GM21619 (cell line): Measurements from ENCODE around the gene DNAJC1.
"Not testable (repeated sequence)": the region's sequence is repeated elsewhere in the genome, so short reads cannot be mapped to it uniquely, and the experiment has no call there.

Experiments
- ATAC-seq: cut with Tn5 transposase; IDR thresholded peaks from one replicate; pipeline ENCODE4 v1.9.1; 2021; ENCODE audit not compliant: unreplicated experiment

DNAJC1 gene

DNA sequence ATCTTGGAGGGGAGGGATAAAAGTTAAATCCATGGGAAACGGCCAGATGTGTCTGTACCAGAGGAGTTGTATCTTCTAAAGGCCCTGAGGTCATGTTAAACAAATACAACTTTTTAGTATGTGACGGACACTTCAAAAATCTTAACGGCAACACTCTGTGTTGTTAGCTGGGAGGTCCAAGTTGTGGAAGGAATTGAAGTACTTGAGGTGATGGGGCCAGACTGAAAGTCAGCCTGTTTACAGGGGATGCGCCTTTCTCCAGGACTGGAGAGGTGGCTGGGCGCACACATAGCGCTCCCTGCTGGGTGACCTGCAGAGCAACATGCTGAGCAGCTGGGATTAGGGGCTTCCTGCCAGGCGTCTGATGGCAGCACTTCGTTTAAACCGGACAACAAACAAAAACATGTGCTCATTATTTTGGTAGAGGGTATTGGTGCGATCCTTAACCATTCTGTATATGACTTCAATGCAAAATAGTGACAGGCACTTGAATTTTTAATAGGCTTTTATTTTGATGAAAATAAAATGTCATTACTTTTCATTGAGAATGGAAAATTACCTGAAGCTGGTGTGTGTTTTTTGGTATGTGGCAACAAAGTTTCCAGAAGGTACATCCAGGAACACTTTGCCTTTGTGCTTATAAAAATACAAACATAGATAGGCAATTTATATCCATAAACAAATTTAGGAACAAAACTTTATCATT lies 271.3 kb downstream of the DNAJC1 start:
- ATAC-seq, result peak; percentile 91

DNA sequence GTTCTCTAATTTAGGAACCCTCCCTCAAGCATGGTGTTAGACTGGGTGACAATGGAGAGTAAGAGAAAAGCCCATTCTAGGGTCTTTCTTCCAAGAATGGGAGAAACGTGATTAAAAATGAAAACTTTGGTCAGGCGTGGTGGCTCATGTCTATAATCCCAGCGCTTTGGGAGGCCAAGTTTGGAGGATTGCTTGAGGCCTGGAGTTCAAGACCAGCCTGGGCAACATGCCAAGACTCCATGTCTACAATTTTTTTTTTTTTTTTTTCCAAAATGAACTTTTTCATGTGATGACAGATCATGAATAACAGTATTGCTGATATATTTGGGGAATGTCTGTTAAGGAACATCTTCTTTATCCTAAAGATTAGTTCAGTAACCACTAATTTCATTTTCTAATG lies 274.9 kb downstream of the DNAJC1 start:
- no peak for ATAC-seq

DNA sequence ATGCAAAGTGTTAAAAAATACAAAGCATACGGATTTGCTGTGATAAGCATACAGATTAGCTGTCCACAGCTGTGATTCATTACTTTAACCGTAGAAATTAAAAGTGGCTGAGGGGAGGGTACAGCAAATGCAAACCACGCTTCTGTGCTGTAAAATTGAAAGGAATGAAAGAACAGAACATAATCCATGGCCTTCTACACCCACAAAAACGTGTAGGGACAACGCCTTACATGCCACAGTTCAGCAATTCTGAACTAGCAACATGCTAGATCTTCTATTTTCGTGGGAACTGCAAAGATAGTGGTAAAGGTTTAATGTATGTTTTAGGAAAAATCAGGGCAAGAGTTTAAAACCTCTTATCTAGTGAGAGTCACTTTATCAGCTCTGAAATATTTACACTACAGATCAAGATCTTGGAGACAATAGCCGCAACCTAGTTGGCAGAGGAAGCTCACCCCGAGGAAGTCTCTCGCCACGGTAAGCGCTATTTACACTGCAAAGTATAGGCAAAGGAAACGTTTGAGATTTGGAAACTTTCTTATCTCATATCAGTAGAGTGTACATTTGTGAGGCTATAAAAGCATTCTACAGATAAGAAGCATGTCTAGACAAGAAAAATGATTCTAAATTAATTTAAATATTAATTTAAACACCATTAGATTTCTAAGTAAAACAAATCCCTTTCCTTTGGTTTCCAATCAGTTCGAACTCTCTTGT lies 275.9 kb downstream of the DNAJC1 start:
- no peak for ATAC-seq

DNA sequence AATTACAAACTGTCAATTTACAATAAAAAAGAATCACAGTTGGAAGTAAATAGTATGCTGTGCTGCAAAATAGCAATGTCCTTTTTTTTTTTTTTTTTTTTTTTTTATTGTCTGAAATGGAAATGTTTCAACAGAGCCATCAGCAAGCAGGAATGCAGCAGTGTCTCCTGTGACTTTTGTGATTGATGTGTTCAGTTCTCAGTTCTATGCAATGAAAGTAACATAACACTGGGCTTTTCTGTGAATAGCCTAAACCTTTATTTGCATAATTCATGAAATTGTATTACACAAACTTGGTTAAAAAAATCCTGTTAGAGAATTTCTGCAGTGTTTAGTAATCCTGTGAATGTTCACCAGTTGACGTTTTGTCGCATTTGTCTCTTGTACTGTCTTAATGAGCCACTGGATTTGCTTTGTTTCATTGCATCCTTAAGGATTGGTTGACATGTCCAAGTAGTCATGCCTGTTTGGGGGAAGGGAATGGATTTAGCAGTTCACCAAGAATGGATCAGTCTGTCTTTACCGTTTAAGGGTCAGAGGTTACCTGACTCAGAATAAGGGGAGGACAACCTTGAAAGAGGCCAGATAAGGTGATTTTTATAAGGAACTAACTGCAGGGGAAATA lies 276.8 kb downstream of the DNAJC1 start:
- no peak for ATAC-seq

DNA sequence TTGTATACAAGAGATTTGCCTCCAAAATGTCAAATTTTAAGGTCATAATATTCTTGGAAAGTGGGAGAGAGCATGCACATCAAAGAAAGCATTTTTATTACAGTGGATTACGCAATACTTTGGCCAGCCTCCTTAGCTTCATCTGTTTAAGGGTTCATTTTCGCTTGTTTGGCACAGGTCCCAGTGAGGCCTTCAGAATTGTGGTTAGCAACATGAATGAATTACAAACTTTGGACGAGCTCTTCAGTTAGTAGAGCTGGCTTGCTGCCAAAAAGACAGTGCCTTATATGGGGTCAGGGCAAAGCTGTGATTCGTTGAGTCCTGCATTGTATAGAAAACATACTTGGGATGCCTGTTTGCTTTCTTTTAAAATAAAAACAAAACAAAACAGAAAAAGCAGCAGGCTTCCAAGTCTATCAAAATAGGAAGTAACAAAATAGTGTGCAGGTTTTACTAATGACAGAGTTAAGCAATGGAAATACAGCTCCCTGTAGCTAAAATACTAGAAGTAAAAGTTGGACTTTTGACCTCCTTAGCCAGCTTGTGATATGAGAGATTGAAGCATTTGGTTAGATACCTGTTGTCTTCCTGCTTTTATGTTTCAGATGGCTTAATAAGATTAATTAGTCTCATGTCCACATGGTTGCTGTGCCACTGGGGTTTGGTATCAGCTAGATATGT lies 278.7 kb downstream of the DNAJC1 start:
- ATAC-seq, result peak; percentile 92

DNA sequence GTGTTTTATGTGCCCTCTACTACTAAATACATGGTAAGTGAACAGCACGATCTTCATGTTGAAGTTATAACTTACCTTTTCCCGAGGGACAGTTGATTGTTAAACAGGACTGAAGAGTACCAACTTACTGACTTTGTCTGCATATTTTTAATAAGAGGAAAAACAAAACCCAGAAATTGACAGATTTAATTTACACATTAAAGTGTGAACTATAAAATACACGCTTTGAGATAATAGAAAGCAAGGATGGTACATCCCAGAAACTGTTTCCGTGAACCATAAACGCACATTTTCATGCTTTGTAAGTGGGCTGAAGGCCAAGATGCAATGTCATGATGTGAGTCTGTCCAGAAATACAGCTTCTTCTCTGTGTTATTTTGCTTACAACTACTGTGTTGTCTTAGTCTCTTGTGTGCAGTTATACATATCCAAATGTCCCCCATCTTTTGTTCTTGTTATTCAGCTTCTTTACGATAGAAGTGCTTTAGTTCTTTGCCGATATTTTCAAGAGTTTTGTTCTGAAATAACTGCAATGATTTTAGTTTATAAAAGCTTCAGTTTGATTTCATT lies 279.4 kb downstream of the DNAJC1 start:
- no peak for ATAC-seq

DNA sequence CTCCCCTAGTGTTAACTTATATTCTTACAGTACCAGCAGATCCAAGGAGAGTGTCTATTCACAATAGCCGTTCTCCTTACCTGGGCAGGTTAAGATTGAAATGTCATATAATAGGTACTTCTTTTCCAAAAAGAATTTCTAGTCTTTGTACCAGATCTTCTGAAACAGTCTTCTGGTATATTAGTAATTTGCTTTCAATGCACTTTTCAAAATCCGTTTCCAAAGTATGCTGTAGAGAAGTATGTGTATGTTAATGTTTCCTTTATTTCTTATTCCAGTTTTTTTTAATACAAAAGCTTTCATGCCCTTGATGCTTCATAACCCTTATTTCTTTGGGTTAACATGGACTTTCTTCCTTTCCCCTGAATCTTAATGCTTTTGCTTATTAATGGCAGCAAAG lies 281.3 kb downstream of the DNAJC1 start:
- no peak for ATAC-seq

DNA sequence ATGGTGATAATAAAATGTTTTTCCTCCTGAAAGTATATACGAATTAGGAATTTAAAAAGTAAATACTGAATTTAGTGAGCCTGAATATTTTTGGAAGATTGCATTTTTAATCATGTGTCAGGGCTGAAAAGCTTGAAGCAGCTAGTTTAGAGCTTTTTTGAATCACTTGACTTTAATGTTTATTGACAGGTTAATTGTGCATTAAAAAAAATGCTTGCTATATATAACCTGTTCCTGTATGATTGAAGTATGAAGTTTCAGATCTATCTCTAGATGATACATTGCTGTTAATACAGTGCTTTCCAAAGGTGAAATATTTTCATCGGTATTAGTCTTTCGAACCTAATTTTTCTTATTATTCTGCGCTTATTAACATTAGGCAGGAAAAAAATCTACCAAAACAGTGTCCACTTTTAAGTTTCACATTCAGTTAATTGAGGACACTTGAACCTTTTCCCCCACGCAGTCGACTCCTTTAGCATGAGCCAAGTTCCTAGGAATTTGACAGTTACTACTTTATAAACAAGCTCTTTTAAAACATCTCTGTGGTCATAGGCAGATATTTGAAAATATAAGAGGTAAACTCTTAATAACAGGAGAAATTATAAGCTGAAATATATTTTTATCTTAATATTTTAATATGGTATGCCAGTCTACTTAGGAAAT lies 282.4 kb downstream of the DNAJC1 start:
- no peak for ATAC-seq

DNA sequence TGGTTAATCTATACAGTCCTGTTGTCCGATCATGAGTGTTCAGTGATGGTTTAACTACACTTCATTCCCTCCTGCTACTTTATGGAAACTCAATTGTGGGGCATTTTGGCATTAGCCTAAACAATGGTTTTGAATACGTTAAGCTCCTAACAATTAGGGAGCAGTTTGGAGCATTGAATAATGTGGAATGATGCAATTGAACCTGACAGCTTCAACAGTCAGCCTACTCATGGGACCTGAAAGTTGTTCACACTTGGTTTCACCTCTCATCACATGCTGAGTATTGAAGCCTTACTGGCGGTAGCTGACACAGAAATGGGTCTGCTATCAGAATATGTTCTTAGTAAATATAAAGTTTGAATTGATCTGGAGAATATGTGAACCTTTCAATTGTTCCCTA lies 283.4 kb downstream of the DNAJC1 start:
- ATAC-seq, result no peak

DNA sequence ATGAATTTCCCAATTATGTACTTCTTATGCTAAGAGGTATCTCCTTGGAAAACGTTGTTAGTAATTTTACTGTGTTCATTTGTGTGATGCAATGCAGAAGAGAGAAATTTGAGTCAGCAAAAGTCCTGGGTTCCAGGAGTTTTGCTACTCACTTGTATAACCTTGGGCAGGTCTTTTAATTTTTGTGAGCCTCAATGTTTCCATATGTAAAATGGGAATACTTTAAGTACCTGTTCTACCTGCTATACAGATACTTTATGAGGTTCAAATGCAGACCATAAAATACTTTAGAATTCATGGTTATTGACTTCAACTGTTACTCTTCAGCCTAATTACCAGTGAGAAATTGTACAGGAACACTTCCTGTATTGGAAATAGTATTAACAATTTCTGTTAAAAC lies 284.0 kb downstream of the DNAJC1 start:
- ATAC-seq, result no peak

DNA sequence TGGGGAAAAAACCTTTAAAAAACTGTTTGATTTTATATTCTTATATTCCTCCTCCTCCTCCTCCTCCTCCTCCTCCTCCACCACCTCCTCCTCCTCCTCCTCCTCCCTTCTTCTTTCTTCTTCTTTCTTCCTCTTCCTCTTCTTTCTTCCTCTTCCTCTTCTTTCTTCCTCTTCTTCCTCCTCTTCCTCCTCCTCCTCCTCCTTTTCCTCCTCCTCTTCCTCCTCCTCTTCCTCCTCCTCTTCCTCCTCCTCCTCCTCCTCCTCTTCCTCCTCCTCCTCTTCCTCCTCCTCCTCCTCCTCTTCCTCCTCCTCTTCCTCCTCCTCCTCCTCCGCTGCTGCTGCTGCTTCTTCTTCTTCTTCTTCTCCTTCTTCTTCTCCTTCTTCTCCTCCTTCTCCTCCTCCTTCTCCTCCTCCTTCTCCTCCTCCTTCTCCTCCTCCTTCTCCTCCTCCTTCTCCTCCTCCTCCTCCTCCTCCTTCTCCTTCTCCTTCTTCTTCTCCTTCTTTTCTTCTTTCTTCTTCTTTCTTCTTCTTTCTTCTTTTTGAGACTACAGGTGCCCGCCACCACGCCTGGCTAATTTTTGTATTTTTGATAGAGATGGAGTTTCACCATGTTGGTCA lies 286.0 kb downstream of the DNAJC1 start:
- ATAC-seq, result not testable (repeated sequence)

DNA sequence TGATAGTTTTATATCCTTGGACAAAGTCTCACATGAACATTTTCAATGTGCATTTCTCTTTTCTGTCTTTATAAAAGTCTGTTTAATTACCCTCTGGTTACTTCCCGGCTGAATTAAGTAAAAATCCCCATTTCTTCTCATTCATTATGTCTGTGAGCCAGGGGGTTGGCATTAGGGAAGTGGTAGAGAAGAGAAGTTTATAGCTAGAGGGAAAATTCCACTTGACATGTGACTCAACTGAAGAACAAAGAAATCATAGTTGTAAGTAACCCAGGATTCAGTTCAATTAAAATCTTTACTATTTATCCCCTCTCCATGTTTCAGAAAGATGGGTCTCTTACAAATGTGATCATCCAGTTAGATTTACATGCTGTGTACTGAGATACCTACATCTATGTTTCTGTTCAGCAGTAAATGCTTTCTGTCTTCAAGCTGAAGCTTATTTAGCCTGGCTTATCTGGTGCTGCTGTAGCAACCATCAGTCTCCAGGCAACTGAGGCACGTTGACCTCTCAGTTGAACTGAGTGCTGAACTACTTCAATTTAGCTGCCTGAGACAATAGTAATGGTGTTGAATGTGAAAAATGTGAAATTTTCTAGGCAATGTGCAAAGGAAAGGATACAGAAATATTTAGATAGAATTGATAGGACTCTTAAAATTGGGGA lies 287.9 kb downstream of the DNAJC1 start:
- ATAC-seq, result no peak

DNA sequence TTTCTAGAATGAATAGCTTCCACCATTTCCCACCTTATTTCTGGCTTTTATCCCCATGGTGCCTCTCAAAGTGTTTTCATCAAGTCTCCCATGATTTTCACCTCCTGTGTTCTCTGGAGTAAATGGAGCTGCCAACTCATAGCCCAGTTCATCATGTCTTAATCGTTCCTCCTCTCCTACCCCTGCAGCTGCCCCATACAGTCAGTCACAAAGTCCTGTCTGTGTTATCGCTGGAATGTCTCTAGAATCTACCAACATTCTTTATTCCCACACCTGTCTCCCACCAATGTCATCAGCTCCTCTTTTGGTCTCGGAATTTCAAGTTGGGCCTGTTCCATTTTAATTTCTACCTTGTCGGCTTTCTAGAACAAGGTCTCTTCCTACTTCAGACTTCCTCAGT lies 290.6 kb downstream of the DNAJC1 start:
- ATAC-seq, result no peak

DNA sequence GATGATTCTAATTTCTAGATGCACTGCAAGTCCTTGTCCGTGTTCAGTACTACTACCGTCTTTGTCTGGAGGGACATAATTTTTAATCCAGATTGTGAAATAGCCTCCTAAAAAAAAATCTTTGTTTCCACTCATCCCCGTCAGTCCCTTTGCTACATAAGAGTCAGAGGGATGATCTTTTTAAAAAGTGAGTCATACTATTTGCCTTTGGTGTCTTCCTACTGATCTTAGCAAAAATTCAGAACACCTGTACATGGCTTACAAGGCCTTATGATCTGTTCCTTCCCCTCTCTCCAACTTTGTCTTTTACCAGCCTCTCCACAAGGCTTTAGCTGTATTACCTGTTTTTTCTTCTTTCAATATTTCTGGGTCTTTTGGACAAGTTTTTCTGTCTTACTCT lies 296.0 kb downstream of the DNAJC1 start:
- ATAC-seq, result no peak
